K562 (cell line): ENCODE measurements around the gene KLK1. TPM values are rescaled to one million over a fixed set of nuclear protein-coding genes. Genes with fewer than 3 reads are reported as not detected.
A peak's percentile ranks its signal among the peaks of the same experiment; 100 is the strongest.

Experiments used
- ATF2 ChIP-seq: sonication (generic); formaldehyde crosslinking; IDR thresholded peaks from 2 replicates; pipeline ENCODE4 v1.8.1; 2022; ENCODE audit warnings: missing genetic modification reagents
- E2F4 ChIP-seq: sonication (generic); formaldehyde crosslinking; IDR thresholded peaks from 2 replicates; pipeline ENCODE4 v1.8.0; 2022; ENCODE audit warnings: mild to moderate bottlenecking, low read depth, missing genetic modification reagents
- IFI16 ChIP-seq: fragments of 250-450 bp; sonication (Bioruptor Pico); IDR thresholded peaks from 2 replicates; pipeline ENCODE4 v2.1.2; 2022; ENCODE audit warnings: mild to moderate bottlenecking, inconsistent platforms
- ILF3 ChIP-seq: fragments of 450-650 bp; IDR thresholded peaks from 2 replicates; pipeline ENCODE4 v1.6.1; 2018; ENCODE audit warnings: antibody characterized with exemption, mild to moderate bottlenecking, moderate library complexity, borderline replicate concordance
- MEIS2 ChIP-seq: fragments of 450-650 bp; IDR thresholded peaks from 2 replicates; pipeline ENCODE4 v1.6.1; 2014; ENCODE audit warnings: mild to moderate bottlenecking; ENCODE audit not compliant: partially characterized antibody
- PHB2 ChIP-seq: fragments of 450-650 bp; IDR thresholded peaks from 2 replicates; pipeline ENCODE4 v1.6.1; 2017; ENCODE audit warnings: low read depth
- POLR2AphosphoS5 ChIP-seq: IDR thresholded peaks from 2 replicates; pipeline ENCODE4 v1.6.1; 2011; ENCODE audit warnings: mild to moderate bottlenecking, low read depth, low read length, moderate library complexity; ENCODE audit not compliant: control insufficient read depth, insufficient read depth
- RFX7 ChIP-seq: fragments of 250-450 bp; sonication (Bioruptor Pico); IDR thresholded peaks from 2 replicates; pipeline ENCODE4 v1.5.1; 2021; ENCODE audit warnings: mild to moderate bottlenecking
- TAF9B ChIP-seq: fragments of 450-650 bp; IDR thresholded peaks from 2 replicates; pipeline ENCODE4 v1.6.1; 2018; ENCODE audit warnings: mild to moderate bottlenecking; ENCODE audit not compliant: partially characterized antibody
- USF1 ChIP-seq: sonication (generic); formaldehyde crosslinking; IDR thresholded peaks from 2 replicates; pipeline ENCODE4 v1.9.0; 2022; ENCODE audit warnings: mild to moderate bottlenecking, missing genetic modification reagents
- ZNF75A ChIP-seq: fragments of 450-650 bp; formaldehyde crosslinking; IDR thresholded peaks from 2 replicates; pipeline ENCODE4 v1.4.0; 2020; ENCODE audit warnings: mild to moderate bottlenecking
- polyA plus RNA-seq, 8 experiments: library from polyadenylated mRNA; depleted of rRNA in 4 of 8; stranded (reverse) in 5 of 8; unstranded in 3 of 8; fragments of >200 nt; fragmentation: Nextera tagmentation in 2 of 8; fragmentation: Illumina TruSeq in 1 of 8; extraction: Ambion mirVana in 2 of 8; extraction: Trizol in 1 of 8; gene quantifications; 2 replicates each; pipeline versions ENCODE4 v1.2.1 to v1.2.3, GENCODE V29; 2011 to 2014; ENCODE audit warnings: inconsistent platforms in 1 of 8, missing spikeins in 1 of 8
- total RNA-seq, 7 experiments: library from RNA; depleted of rRNA in 6 of 7; stranded (reverse); fragments of >200 nt in 6 of 7; fragmentation: Illumina TruSeq in 2 of 7; extraction: Trizol in 2 of 7; gene quantifications; 2 replicates each; pipeline versions ENCODE4 v1.2.1 to v1.2.3, GENCODE V29; 2011 to 2021; ENCODE audit warnings: low replicate concordance in 1 of 7

Gene KLK1
- total and polyA plus RNA-seq, 9 of the 15 experiments (the other 6 are each of a cell fraction or from before 2014, with no cell fraction given): 0.87 to 15.4 (median 9.1) TPM

GRCh38 chr19:50804420-50805272 is 18.9 kb downstream of the KLK1 start (continued):
- TF ChIP-seq IFI16 (CRISPR knock-in tag) (no peak), ZNF75A (CRISPR knock-in tag) (0 out of 2 replicates have a peak, but pooled peaks have one; percentile 21), ATF2 (CRISPR knock-in tag) (no peak), TAF9B (peak; percentile 95), POLR2AphosphoS5 (peak; percentile 98), USF1 (peak; percentile 97), ILF3 (no peak), E2F4 (CRISPR knock-in tag) (0 out of 2 replicates have a peak, but pooled peaks have one; percentile 57), MEIS2 (peak; percentile 89), PHB2 (no peak), RFX7 (CRISPR knock-in tag) (no peak)
